GM12801 (cell line): ENCODE results near the gene SLC39A3.

Source experiments
- CTCF ChIP-seq: IDR thresholded peaks from one replicate; pipeline ENCODE4 v1.5.1; 2011; ENCODE audit warnings: control low read depth; ENCODE audit not compliant: insufficient read length; ENCODE audit errors: extremely low read depth

The SLC39A3 gene

GRCh38 chr19:2759965-2760364 is 20.1 kb upstream of the SLC39A3 start:
- no peak for TF ChIP-seq CTCF

GRCh38 chr19:2759362-2759761 is 19.5 kb upstream of the SLC39A3 start:
- TF ChIP-seq CTCF = no peak

GRCh38 chr19:2758601-2759313 is 18.9 kb upstream of the SLC39A3 start:
- no peak for TF ChIP-seq CTCF

GRCh38 chr19:2756921-2757881 is 17.4 kb upstream of the SLC39A3 start:
- no peak for TF ChIP-seq CTCF

- TF ChIP-seq CTCF = no peak
These were observed 16.7 kb upstream of the SLC39A3 start for GRCh38 chr19:2756477-2756876.

GRCh38 chr19:2755811-2756210 is 16.0 kb upstream of the SLC39A3 start:
- no peak for TF ChIP-seq CTCF

GRCh38 chr19:2755448-2755705 is 15.6 kb upstream of the SLC39A3 start:
- TF ChIP-seq CTCF = no peak
